ENCODE results near the gene SLC52A3. TPM values are rescaled to one million over a fixed set of nuclear protein-coding genes. Genes with fewer than 3 reads are reported as not detected.

SLC52A3 gene
- total RNA-seq, 2 experiments from 2014 or later, result not detected

Other genes with a start within 250 kb of the SLC52A3 start
- gene CSNK2A1, start 224.7 kb downstream of the SLC52A3 start, total RNA-seq, result 100 to 1,000 TPM; 179 to 254 TPM
- gene TCF15, start 158.2 kb downstream of the SLC52A3 start, total RNA-seq, result not detected
- 10 to 100 TPM; 12.6 to 13.5 TPM for gene SRXN1, start 115.3 kb downstream of the SLC52A3 start, total RNA-seq
- not detected for gene SCRT2, start 92.7 kb downstream of the SLC52A3 start, total RNA-seq
- 10 to 100 TPM; 15.5 TPM for gene FAM110A, start 65.2 kb upstream of the SLC52A3 start, total RNA-seq
- not detected for gene ANGPT4, start 147.8 kb upstream of the SLC52A3 start, total RNA-seq
- not detected for gene RSPO4, start 233.8 kb upstream of the SLC52A3 start, total RNA-seq